BE2C (cell line): ENCODE results near the gene LRRC58.
"Not testable (repeated sequence)": the region's sequence is repeated elsewhere in the genome, so short reads cannot be mapped to it uniquely, and the experiment has no call there.

Experiments used
- DNase-seq: peaks from one replicate; pipeline ENCODE4 v3.0.0-alpha.2; 2020
- H3K27me3 ChIP-seq: fragments of 250-450 bp; sonication (Bioruptor Pico); 2 replicates; pipeline ENCODE4 v1.5.1; 2020; ENCODE audit warnings: mild to moderate bottlenecking
- H3K36me3 ChIP-seq: fragments of 250-450 bp; sonication (Bioruptor Pico); 2 replicates; pipeline ENCODE4 v1.5.1; 2020; ENCODE audit warnings: mild to moderate bottlenecking
- H3K4me1 ChIP-seq: fragments of 250-450 bp; sonication (Bioruptor Pico); 2 replicates; pipeline ENCODE4 v1.5.1; 2020
- H3K4me3 ChIP-seq: 2 replicates; pipeline ENCODE4 v1.5.1; 2011; ENCODE audit warnings: low read depth, low read length
- H3K9me3 ChIP-seq: fragments of 250-450 bp; sonication (Bioruptor Pico); 2 replicates; pipeline ENCODE4 v1.5.1; 2020
- TF ChIP-seq, protein P1 (sequence below): IDR thresholded peaks from 2 replicates; pipeline ENCODE4 v1.5.1; 2012; ENCODE audit warnings: mild to moderate bottlenecking, low read depth, low read length

The LRRC58 gene

GRCh38 chr3:120381503-120381902 lies 32.3 kb upstream of the LRRC58 start:
- Histone ChIP-seq H3K9me3 (no peaks in the 10 kb centered on the region; the same call in 1 of the 2 replicates), H3K4me3 (no peak overlapping the region), H3K27me3 (peaks cover 4% of the 10 kb centered on the region; the same call in 1 of the 2 replicates), H3K36me3 (no peaks in the 10 kb centered on the region), H3K4me1 (no peaks in the 10 kb centered on the region)
- DNase-seq: no peak
- TF ChIP-seq, protein P1, sequence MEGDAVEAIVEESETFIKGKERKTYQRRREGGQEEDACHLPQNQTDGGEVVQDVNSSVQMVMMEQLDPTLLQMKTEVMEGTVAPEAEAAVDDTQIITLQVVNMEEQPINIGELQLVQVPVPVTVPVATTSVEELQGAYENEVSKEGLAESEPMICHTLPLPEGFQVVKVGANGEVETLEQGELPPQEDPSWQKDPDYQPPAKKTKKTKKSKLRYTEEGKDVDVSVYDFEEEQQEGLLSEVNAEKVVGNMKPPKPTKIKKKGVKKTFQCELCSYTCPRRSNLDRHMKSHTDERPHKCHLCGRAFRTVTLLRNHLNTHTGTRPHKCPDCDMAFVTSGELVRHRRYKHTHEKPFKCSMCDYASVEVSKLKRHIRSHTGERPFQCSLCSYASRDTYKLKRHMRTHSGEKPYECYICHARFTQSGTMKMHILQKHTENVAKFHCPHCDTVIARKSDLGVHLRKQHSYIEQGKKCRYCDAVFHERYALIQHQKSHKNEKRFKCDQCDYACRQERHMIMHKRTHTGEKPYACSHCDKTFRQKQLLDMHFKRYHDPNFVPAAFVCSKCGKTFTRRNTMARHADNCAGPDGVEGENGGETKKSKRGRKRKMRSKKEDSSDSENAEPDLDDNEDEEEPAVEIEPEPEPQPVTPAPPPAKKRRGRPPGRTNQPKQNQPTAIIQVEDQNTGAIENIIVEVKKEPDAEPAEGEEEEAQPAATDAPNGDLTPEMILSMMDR: no peak

- not testable (repeated sequence) for H3K9me3 ChIP-seq, H3K4me1 ChIP-seq, H3K36me3 ChIP-seq, DNase-seq, H3K27me3 ChIP-seq, H3K4me3 ChIP-seq
Measured at GRCh38 chr3:120377948-120378347, 28.8 kb upstream of the LRRC58 start.

DNA sequence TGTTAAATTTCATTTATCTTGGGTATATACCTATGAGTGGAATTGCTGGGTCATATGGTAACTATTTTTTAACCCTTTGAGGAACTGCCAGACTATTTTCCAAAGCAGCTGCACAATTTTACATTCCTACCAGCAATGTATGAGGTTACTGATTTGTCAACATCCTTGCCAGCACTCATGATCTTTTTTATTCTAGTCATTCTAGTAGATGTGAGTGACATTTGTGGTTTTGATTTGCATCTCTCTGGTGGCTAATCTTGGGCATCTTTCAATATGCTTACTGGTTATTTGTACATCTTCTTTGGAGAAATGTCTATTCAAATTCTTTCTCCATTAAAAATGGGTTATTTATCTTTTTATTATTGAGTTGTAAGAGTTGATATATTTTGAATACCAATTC lies 21.3 kb upstream of the LRRC58 start:
- Histone ChIP-seq H3K9me3 (no peaks in the 10 kb centered on the region), H3K4me3 (no peak overlapping the region), H3K36me3 (no peaks in the 10 kb centered on the region), H3K27me3 (peaks cover 21% of the 10 kb centered on the region), H3K4me1 (no peaks in the 10 kb centered on the region)
- no peak for DNase-seq
- TF ChIP-seq, protein P1: no peak

DNA sequence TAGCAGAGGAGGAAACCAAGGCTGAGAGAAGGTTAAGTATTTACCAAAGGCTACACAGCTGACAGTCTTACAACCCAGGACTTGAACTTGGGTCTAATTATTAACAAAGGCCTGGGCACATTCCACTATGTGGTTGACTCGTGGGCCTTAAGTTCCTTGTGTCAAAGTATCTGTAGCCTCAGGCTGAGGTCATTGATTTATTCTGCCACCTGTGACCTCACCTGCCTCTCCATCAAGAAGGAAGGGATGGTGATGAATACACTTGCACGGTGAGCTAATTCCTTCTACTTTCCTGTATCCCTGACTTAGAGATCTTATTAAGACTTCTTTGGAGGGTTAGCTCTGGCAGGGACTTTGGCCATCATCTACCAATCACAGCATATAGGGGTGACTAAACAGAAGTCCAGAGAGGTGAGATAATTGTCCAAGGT lies 19.9 kb upstream of the LRRC58 start:
- peaks cover 21% of the 10 kb centered on the region for H3K27me3 ChIP-seq
- H3K36me3 ChIP-seq: no peaks in the 10 kb centered on the region
- no peak overlapping the region for H3K4me3 ChIP-seq
- H3K4me1 ChIP-seq: no peaks in the 10 kb centered on the region
- no peaks in the 10 kb centered on the region for H3K9me3 ChIP-seq
- DNase-seq: no peak
- TF ChIP-seq, protein P1: no peak

GRCh38 chr3:120368172-120368571 lies 19.0 kb upstream of the LRRC58 start:
- no peak for DNase-seq
- TF ChIP-seq, protein P1: no peak
- H3K9me3 ChIP-seq: no peaks in the 10 kb centered on the region
- no peaks in the 10 kb centered on the region for H3K36me3 ChIP-seq
- no peak overlapping the region for H3K4me3 ChIP-seq
- H3K27me3 ChIP-seq: peaks cover 21% of the 10 kb centered on the region
- H3K4me1 ChIP-seq: no peaks in the 10 kb centered on the region

DNA sequence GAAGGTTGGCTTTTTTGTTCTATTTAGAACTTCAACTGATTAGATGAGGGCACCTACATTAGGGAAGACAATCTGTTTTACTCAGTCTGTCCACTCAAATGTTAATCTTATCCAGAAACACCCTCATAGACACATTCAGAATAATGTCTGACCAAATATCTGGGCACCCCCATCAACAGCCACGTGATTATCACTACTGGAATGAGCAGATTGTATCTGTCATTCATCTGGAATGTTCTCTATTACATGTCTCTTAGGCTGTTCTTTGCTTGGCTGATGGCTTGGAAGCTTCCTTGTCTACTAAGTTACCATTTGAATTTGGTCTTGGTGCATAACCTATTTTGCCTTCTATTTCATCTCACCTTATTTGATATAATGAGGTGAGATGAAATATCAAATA lies 15.7 kb upstream of the LRRC58 start:
- H3K4me1 ChIP-seq: no peaks in the 10 kb centered on the region
- TF ChIP-seq, protein P1: no peak
- H3K4me3 ChIP-seq: no peak overlapping the region
- H3K9me3 ChIP-seq: no peaks in the 10 kb centered on the region
- peaks cover 8% of the 10 kb centered on the region for H3K27me3 ChIP-seq
- DNase-seq: no peak
- no peaks in the 10 kb centered on the region for H3K36me3 ChIP-seq

GRCh38 chr3:120364101-120364500 lies 14.9 kb upstream of the LRRC58 start:
- no peak for DNase-seq
- H3K27me3 ChIP-seq: peaks cover 8% of the 10 kb centered on the region
- H3K4me1 ChIP-seq: no peaks in the 10 kb centered on the region
- TF ChIP-seq, protein P1: no peak
- H3K4me3 ChIP-seq: no peak overlapping the region
- H3K9me3 ChIP-seq: no peaks in the 10 kb centered on the region
- no peaks in the 10 kb centered on the region for H3K36me3 ChIP-seq
